Effector CD4-positive, alpha-beta T cell (primary cell): ENCODE measurements around the gene PRR11.
"Not testable (repeated sequence)": the region's sequence is repeated elsewhere in the genome, so short reads cannot be mapped to it uniquely, and the experiment has no call there.

ENCODE experiments used
- DNase-seq: peaks from one replicate; pipeline ENCODE4 v3.0.0-alpha.2; 2020

Gene PRR11

DNA sequence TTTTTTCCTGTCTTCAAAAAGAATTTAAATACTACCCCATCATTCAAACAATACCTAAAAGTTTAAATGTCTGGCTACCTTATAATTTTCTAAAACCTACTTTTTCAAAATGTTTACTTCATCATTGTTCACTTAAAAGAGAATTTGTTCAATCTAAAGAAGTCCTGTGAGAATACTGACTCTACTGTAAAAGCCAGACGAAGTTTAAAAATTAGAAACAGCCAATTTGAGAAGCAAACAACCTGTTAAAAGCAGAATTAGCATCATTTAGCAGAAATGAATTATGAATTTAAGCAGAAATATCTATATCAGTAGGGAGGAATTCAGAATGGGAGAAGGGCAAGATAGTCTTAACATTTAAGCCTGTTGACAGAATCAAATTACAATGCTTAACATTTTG, 2.6 kb upstream of the PRR11 start:
- no peak for DNase-seq

DNA sequence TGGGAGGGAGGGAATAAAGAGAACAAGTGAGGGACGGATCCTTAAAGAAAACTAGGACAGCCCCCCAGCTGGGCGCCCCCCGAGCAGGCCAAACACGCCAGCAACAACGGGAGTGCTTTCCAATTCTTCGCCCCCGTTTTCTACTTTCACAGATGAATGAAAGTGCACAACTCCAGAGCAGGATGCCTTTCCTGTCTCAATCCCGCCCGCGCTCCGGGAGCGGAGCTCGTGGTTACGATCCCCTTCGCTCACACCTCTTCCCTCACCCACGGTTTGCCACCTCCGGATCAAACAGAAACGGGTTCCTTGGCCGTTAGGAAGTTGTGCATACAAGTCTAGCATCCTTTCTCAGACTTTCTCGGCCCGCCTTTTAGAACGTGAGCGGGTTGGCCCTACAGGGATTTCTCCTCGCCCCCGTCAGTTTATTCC, 1.2 kb upstream of the PRR11 start:
- peak; percentile 17 for DNase-seq

- DNase-seq, result peak; percentile 95
These were observed 666 bp upstream of the PRR11 start, which contains the start of gene SKA2 for GRCh38 chr17:59154721-59155438. Gene SKA2, minus strand, starts transcription at chr17:59155186. Its CDS starts 23 bp downstream, at chr17:59155163.

GRCh38 chr17:59160157-59161025, 4.8 kb downstream of the PRR11 start:
- no peak for DNase-seq

DNA sequence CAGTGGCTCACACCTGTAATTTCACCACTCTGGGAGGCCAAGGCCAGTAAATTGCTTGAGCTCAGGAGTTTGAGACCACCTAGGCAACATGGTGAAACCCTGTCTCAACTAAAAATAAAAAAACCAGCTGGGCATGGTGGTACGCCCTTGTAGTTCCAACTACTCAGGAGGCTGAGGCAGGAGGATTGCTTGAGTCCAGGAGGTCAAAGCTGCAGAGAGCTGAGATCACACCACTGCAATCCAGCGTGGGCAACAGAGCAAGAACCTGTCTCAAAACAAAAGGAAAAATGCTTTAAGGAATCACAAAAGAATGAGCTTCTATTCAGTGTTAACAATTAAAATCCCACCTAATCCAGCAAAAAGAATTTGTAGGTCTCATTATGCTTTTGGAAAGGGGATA, 5.9 kb downstream of the PRR11 start:
- no peak for DNase-seq

- peak; percentile 17 for DNase-seq
These were observed 10.4 kb downstream of the PRR11 start for GRCh38 chr17:59165933-59166342.

GRCh38 chr17:59167571-59168001, 12.0 kb downstream of the PRR11 start:
- DNase-seq, result no peak

DNA sequence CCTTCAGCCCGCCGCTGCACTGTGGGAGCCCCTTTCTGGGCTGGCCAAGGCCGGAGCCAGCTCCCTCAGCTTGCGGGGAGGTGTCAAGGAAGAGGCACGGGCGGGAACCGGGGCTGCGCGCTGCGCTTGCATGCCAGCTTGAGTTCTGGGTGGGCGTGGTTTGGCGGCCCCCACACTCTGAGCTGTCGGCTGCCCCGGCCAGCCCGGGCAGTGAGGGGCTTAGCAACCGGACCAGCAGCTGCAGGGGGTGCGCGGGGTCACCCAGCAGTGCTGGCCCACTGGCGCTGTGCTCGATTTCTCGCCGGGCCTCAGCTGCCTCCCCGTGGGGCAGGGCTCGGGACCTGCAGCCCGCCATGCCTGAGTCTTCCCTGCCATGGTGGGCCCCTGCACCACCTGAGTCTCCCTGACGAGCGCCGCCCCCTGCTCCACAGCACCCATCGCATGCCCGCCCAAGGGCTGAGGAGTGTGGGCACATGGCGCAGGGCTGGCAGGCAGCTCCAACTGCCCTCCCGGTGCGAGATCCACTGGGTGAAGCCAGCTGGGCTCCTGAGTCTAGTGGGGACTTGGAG, 17.0 kb downstream of the PRR11 start:
- no peak for DNase-seq

- DNase-seq, result no peak
These were observed 19.1 kb downstream of the PRR11 start for GRCh38 chr17:59174671-59175070.

DNA sequence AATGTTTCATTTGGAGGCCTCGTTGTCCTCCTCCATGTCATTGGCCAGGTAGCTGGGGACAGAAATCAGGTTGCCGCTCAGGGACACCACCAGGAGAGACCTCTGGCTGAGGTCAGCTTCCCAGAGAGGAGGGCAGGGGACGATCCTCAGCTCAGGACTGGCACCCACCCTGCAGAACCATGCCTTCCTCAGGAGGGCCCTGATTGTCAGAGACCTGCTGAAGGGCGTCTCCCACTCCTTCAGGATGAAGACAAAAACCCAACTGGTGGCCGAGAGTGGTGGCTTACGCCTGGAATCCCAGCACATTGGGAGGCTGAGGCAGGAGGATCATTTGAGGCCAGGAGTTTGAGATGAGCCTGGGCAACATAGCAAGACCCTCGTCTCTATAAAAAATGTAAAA, 19.5 kb downstream of the PRR11 start:
- no peak for DNase-seq

GRCh38 chr17:59178266-59178985, 22.9 kb downstream of the PRR11 start:
- no peak for DNase-seq

DNA sequence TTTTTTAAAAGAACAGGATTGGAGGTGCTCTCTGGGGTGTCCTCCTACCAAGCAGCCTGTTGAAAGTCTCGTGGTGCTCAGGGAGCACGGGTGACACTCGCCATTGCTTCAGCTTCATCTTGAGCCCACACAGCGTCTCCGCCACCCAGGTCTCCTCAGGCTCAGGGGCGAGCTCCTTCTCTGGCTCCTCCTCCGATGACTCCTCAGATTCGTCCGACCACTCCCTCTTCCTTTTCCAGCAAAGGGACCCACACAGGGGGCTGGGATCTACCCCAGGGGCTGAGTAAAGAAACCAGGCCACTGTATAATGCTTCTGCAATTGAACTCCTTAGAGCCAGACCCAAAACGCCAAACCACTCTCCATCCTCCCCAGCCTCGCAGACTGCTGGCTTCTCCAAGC, 24.1 kb downstream of the PRR11 start:
- DNase-seq, result not testable (repeated sequence)

DNA sequence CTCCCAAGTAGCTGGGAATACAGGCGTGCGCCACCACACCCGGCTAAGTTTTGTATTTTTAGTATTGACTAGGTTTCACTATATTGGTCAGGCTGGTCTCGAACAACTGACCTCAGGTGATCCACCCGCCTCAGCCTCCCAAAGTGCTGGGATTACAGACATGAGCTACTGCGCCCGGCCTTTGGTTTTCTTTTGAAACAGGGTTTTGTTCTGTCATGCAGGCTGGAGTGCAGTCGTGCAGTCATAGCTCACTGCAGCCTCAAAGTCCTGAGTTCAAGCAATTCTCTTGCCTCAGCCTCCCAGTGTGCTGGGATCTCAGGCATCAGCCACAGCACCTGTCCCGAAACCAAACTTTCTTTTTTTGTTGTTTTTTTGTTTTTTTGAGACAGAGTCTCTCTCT, 25.1 kb downstream of the PRR11 start:
- DNase-seq, result no peak

DNA sequence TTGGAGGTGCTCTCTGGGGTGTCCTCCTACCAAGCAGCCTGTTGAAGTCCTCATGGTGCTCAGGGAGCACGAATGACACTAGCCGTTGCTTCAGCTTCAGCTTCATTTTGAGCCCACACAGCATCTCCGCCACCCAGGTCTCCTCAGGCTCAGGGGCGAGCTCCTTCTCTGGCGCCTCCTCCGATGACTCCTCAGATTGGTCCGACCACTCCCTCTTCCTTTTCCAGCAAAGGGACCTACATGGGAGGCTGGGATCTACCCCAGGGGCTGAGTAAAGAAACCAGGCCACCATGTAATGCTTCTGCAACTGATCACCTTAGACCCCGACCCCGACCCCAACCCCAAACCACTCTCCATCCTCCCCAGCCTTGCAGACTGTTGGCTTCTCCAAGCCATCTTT, 25.9 kb downstream of the PRR11 start:
- no peak for DNase-seq

DNA sequence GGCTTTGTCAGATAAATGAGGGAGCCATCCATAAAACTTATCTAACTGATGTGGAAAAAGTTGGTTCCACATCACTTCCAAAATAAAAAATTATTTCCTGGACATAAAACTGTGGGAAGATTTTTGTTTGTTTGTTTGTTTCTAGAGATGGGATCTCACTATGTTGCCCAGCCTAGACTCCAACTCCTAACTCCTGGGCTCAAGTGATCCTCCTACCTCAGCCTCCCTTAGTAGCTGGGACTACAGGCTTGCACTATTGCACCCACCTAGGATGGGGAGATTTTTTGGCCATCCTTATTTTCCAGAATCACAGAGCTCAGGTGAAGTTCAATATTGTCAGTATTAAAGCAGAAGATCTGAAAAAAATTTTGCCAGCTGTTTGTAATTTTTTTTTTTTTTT, 30.5 kb downstream of the PRR11 start:
- DNase-seq, result no peak

DNA sequence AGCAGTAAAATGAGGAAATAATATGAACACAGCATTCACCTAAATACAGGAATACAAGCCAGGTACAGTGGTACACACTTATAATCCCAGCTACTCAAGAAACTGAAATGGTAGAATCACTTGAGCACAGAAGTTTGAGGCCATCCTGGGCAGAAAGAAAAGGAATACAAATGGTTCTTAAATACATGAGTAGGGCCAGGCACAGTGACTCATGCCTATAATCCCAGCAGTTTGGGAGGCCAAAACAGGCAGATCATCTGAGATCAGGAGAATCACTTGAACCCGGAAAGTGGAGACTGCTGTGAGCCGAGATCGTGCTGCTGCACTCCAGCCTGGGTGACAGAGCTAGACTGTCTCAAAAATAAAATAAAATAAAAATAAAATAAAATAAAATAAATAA, 31.3 kb downstream of the PRR11 start:
- DNase-seq, result no peak

- DNase-seq, result no peak
These were observed 35.3 kb downstream of the PRR11 start for GRCh38 chr17:59190806-59191205.

- DNase-seq, result no peak
These were observed 37.9 kb downstream of the PRR11 start for GRCh38 chr17:59193336-59193862.

GRCh38 chr17:59199398-59199797, 43.9 kb downstream of the PRR11 start:
- DNase-seq, result no peak

DNA sequence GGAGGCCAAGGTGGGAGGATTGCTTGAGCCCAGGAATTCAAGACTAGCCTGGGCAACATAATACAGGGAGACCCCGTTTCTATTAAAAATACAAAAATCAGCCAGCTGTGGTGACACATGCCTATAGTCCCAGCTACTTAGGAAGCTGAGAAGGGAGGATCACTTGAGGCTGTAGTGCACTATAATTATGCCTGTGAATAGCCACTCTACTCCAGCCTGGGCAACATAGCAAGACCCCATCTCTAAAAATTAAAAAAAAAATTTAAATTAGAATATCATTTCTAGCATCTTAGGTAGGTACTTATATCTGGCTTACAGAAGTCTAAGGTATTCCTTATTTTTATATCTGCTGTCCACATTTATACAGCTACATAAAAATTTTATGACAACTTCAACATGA, 46.8 kb downstream of the PRR11 start:
- DNase-seq, result no peak

- DNase-seq, result no peak
These were observed 63.8 kb downstream of the PRR11 start for GRCh38 chr17:59219370-59219769.

- DNase-seq, result no peak
These were observed 64.4 kb downstream of the PRR11 start for GRCh38 chr17:59219992-59220327.
